ENCODE results near the gene RIMBP2.
"Not testable (repeated sequence)": the region's sequence is repeated elsewhere in the genome, so short reads cannot be mapped to it uniquely, and the experiment has no call there.

The RIMBP2 gene

DNA sequence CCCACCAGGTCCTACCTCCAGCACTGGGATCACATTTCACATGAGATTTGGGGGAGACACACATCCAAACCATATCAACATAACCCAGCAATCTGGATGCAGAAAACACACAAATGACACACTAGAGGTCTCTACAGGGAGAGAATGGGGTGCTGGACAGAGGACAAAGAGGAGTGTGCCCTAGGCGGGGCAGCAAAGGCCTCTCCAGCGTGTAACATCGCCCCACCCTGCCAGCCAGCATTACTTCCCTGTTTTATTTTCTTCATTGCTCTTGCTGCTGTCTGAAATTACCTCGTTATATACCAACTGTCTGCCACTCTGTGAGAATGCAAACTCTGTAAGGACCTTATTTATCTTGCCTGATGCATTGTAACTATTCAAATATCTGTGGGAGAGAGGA lies 61.1 kb downstream of the RIMBP2 start:
- DNase-seq: no peak

DNA sequence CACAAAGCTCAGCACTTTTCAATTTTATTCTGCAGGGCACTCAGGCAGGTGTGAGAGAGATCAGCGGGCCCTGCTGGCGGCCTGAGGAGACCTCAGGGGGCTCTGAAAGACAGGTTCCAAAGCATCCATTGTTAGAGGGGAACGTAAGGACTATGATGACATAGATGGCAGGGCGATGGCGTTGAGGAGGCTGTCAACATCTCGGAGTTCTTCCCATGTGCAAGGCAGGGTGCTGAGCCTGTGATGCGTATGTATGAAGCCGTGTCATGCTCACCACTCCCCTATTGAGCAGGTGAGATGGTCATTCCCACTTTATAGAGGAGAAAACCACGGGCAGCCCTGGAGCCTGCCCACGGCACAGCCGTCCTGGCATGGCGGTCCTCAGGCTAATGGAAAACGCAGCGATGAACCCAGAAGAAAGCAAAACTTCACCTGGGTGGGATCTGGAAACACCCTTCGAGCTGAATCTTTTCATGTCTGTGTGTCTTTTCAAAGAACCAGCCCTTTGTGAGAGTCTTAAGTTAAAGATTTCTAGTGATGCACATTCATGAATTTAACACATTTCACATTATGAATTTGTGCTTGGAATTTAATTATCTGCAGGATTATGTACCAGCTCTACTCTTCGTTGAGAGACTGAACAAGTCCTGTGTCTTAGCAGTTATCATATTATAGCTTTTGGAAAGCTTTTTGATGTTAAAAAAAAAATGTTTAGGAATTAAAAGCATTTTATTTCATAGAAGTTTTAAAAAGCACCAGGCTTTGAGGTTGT lies 64.7 kb downstream of the RIMBP2 start:
- DNase-seq: no peak

DNA sequence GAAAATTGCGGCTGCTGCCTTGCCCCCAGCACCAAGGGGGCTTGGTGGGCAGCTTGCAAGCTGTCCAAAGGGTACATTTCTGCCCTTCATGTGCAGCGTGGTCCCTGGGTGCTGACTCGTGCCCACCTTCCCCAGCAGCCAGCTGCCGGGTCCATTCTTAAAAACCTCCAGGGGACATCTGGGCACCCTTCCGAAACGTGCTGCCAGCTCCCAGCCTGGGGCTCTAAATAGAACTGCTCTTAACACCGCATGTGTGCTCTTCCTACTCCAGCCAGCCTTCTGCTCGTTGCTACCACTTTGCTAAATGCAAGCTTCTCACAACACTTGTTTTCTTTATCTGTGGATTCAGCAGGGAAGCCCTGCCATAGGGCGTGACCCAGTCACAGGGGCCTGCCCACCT lies 66.0 kb downstream of the RIMBP2 start:
- DNase-seq: no peak

DNA sequence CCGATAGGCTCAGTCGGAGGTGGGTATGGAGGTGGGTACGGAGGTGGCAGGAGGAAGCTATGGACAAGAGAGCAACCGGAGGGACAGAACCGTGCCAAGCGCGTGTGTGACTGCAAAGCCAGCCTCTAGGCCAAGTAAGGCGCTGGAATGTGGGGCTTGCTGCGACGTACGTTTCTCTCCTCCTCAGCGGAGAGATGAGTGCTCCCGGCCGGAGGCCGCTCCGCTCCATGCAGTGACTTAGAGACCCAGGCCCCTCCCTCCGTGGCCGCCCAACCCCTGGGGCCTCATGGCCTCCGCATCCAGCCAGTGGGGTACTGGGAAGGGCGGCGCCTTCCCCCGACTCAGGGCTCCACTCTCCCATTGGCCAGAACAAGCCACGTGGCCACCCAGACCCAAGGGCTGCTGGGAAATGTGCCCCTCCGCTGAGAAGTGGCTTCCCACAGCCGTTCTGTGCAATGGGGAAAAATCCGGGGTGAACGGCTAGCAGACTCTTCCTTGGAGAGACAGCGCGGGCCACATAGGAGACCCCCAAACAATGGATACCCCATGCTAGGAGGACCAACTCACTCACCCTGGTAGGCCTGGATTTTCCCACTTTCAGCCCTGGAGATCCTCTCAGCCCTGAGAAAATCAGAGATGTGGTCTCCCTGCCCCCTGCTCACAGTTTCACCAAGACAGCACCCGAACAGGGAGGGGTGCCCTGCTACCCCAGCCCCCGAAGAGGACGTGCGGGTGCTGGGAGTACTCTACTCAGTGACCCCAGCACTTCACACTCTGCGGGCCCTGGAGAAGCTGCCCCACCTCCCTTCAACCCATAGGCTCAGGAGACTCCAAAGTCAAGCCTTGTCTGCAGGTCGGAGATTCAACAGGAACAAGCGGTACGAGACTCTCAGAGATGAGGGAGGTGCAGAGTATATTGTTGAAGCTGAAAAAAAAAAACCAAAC lies 66.7 kb downstream of the RIMBP2 start:
- no peak for DNase-seq

DNA sequence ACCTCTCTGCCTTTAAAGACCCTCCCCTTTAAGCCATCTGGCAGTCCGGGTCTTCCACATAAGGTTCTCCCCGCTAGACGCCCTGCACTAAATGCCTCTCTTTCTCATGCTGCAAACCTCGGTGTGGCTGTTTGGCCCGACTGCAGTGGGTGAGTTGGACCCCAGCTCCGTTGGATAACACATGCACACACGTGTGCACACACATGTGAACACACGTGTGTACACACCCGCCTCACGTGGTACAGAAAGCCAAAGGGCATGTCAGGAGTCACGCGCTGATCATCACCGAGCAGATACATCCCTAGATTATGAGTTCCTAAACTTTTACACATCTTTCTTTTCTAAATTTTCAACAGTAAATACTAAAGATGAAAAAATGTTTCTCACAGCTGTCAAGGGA lies 68.3 kb downstream of the RIMBP2 start:
- no peak for DNase-seq

DNA sequence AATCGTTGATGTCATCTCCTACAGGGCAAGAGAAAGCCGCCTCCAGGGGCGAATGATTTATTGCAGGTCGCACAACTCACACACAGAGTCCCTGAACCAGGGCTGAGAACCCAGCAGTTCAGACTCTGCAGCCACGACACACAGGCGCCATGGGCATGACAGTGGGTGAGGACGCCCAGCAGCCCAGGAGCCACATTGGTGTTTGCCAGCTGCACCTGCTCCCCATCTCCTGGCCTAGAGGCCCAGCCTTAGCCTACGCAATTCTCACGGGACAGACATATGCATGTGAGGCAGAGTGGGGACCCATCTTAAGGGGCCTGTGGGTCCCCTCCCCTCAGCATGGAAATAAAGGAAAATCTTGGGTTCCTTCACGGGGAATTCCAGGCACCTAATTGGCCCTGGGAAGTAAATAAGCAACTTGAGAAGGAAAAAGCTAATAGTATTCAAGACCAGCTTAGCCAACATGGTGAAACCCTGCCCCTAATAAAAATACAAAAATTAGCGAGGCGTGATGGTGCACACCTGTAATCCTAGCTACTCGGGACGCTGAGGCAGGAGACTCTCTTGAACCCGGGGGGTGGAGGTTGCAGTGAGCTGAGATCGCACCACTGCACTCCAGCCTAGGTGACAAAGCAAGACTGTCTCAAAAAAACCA lies 69.3 kb downstream of the RIMBP2 start:
- DNase-seq: no peak

DNA sequence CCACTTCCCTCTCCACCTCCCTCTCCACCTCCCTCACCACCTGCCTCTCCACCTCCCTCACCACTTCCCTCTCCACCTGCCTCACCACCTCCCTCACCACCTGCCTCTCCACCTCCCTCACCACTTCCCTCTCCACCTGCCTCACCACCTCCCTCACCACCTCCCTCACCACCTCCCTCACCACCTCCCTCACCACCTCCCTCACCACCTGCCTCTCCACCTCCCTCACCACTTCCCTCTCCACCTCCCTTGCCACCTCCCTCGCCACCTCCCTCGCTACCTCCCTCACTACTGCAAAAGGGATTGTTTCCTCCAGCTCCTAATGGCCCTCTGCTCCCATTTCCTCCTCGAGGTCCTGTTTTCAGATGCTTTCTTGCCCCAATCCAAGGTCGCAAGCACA lies 69.9 kb downstream of the RIMBP2 start:
- not testable (repeated sequence) for DNase-seq

DNA sequence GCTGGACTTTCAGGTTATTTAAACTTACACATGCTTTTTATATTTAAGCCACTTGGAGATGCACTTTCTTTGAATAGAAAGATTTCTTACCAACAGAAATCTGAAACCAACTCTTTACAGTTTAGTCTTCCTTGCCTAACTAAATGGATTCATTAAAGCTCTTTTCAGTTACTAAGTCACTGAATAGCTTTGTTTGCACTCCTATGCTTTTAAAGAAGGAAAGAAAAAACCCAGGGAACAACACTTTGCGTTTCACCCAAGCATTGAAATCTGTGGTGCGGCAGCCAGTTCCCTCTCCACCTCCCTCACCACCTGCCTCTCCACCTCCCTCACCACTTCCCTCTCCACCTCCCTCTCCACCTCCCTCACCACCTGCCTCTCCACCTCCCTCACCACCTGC lies 70.3 kb downstream of the RIMBP2 start:
- no peak for DNase-seq

DNA sequence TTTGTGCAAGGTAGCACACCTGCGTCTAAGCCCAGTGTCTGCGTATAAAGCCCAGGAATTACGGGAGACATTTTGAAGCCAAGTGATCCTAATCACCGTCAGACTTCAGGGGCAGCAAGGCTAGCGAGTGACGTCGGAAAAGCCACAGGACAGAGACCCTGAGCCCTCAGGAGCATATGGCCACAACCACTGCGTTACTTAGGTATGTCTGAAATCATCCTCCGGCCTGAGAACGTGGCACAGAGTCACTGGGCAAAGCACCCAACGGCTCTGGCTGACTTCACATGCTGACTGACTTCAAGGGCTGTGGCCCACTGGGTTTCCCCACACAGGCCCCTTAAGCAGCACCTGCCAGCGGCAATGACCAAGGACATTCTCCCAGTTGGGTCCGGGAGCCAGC lies 71.5 kb downstream of the RIMBP2 start:
- no peak for DNase-seq

DNA sequence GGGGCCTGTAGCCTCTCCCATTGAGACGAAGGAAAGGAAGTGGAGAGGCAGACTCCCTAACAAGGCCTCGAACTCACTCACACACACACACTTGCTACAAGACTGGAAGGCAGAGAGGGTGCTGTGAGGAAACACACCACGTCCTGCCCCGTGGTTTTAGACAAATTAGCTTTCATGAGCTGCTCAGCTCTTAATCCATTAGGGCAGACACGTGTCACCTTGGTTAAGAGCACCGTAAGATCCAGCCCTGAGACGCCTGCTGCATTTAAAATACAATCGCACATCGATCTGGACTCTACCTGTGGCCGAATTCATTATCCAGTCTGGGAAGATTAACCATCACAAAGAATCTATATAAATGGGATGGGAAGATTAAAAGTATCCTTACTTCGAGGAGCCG lies 72.0 kb downstream of the RIMBP2 start:
- DNase-seq: no peak

DNA sequence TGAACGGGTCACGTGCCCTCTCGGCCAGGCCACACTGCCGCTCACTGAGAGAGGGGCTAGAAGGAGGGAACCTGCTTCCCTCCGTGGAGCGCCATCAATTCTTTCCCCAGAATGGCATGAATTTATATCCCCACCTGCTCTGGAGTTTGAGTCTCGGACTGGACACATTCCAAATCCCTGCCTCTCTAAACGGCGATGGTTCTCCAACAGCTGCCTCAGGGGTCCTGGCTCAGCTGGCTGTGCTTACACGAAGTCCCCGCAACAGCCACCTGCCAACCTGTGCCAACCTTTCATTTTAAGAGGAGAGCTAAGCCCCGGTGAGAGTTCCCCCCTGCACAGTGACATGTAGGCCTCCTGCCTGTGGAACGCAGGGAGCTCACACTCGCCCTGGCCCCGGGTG lies 73.2 kb downstream of the RIMBP2 start:
- DNase-seq: no peak

DNA sequence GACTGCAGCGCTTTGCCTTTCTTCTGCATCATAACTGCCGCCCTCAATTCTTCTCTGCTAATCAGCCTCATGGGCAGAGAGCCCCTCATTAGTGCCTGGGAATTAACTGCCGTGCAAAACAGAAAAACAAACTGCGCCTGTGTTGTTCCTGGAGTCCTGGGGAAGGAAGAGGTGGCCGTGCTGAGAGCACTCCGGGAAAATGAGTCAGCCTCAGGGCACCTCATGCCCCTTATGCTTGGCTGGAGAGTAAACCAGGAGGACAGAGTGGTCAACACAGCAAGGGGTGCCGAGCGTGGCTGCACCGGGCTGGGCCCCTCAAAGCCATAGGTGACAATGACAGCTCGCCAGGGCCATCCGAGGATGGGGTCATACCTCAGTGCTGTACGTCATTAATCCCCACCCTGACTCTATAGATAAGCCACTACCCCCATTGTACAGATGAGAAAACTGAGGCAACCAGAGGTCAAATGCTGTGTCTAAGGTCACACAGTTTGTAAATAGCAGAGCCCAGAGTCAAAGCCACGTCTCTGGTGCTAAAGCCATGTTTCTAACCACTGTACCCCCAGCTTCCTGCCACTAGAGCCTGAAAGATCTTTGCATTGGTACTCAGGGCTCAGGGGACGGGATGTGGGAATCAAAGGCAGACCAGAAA lies 74.4 kb downstream of the RIMBP2 start:
- no peak for DNase-seq

DNA sequence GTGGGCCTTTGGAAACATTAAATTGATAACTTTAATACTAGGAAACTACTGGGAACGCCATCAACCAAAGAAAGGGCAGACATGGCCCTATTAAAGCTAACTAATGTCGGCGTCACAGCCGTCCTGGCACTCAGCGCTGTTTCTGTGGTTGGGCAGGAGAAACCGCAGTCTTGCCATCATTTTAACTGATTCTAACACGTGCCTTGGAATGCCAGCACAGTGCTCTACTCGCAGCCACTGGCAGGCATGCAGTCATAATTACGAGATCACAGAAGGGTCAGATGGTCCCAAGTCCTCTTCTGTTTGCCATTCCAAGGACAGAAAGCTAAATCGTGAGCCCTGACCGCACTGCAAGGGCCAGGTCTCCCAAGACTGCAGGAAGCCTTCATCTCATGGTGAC lies 75.2 kb downstream of the RIMBP2 start:
- no peak for DNase-seq

DNA sequence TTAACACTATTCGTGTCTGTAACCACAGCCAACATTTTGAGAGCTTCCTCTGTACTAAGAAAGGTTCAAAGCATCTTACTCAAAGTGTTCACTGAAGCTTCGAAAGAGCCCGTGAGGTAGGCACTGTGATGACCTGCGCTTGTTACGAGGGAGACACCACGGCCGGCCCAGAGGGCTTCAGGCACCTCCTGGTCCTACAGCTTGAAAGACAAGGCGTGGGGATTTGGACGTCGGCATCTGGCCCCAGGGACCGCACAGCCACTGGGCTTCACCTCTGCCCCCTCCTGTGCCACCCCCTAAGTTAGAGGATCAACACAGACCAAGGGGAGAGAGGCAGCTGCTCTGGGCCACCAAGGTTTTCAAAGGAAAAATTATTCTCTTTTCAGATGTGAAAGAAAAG lies 75.6 kb downstream of the RIMBP2 start:
- no peak for DNase-seq

DNA sequence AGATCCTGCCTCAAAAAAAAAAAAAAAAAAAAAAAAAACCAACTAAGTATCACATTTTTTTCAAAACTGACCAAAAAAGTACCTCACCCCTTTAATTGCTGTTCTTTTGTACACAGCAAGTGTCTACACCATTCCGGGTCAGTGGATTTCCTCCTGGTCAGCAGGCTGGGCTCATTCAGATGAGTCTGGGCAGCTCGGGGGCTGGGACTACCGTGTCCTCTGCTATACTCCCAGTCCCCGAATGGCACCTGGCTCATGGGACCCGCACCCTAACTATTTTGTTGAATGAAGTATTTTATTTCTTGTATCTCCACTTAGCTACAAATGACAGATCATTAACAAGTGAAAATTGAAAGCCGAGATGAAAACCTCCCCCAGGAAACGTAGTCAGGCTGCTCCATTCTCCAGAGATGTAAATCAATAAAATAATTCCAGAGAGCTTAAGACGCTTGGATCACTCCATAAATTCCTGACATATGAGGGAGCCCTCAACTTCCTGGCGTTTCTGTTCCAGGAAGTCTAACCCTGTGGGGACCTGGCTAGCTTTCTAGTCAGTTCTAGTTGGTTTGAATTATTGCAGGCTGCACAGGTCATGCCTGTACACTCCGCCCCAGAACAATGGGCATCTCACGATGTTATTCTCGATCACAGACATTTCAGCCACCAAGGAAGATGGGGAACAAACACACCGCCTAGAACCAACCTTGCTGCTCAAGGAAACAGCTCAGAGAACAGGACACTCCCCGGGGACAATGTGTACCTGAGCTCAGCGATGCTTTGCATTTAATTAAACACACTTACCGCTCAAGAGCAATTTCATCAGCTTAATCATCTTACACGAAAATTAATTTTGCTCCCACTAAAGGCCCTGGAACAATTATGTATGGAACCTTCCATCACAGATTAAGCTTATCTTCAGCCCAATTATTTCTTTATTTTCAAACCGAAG lies 76.3 kb downstream of the RIMBP2 start:
- no peak for DNase-seq

DNA sequence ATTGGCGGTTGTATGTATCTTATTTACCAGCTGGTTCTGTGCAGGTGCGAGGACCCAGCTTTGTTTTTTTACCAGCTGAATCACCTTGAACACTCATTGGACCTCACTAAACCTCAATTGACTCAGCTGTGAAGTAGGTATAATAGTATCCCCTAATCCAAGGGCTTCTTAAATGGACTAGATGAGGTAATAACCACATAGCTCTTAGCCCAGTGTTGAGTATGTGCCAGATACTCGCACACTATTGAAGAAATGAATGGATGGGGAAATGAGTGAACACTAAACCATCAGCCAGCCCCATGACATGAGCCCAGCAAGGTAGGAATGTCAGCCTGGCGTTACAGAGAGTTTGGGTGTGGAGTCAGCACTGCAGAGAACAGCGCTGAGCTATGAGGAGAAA lies 79.7 kb downstream of the RIMBP2 start:
- no peak for DNase-seq

DNA sequence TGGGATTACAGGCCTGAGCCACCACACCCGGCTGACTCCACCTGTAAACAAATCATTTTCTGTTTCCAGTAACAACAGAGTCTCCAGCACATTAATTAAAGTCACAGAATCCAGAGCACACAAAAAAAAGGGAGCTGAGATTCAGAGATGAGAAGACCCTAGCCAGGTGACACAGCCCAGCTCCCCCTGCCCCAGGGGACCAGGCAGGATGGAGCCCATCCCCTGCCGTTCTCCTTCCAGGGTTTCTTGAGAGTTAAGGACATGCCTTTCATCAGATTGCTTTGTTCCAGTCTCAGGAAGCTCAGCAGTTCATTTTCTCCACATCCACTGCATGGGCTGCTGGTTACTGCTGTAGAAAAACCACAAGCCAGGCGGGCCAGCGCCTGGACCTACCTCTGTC lies 81.2 kb downstream of the RIMBP2 start:
- DNase-seq: no peak

DNA sequence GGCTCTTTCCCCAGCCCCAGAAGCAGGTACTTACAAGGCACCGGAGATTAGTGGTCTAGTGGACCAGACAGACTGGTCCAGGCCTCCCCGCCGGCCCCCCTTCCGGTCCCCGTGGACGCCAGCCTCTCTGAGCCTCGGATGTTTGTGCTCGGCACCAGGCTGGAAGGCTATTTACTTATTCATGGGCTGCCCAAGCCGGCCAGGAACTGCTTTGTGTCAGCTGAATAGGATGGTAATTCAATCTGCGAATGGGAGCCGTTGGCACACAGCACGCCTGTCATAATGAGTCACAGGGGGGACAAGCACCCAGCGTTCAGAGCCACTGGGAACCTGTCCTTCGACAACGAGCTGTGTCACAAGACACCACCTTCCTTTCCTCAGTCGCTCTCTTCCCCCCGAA lies 82.3 kb downstream of the RIMBP2 start:
- no peak for DNase-seq

DNA sequence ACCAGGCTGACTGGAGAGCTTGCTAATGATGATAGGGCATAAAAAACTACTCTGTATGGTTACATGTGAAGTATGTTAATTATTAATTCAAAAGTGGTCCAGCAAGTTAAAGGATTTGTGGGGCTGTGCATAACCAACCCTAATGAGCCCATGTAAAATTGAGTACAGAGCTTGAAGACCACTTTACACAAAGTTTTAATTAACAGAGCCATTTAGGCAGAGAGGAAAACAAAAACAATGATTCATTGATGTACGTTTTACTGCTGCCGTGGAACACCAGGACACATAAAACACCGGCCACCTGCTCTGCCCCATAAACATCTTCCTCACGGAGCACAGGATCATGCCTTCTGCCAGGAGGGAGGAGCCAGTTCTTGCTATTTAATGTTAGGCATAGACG lies 83.5 kb downstream of the RIMBP2 start:
- DNase-seq: no peak

DNA sequence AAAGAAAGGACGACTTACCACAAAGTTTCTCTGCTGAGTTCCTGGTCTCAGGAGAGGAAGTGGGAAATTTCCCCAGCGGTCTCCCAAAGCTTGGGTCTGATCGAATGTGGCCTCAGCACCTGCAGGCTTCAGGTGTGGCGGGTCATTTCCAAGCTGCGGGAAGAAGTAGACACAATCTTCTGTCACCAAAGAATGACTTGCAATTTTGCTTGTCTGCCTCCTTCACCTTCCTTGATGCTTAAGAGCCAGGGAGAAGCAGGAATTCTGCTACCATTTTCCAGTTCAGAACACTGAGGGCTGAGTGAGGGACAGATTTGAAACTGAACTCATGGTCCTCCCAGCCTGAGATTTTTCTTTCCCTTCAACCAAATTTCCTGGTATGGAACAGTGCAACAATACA lies 87.8 kb downstream of the RIMBP2 start:
- no peak for DNase-seq

DNA sequence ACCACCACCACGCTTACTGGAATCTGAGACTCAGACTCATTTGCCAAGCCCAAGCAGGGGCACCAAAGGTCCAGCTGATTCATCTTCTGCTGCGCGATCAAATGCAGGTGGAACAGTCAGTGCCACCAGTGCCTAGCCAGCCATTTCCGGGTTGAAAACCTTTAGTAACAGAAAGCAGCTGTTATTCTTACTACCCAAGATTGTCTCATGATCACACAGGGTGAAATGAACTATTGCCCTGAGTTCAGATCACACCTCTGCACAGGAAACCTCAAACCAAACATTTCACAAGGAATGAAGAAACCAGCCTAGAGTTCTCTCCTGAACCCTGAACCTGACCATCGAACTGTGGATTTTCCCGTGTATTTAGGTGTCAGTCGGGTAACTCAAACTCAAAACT lies 88.9 kb downstream of the RIMBP2 start:
- no peak for DNase-seq

DNA sequence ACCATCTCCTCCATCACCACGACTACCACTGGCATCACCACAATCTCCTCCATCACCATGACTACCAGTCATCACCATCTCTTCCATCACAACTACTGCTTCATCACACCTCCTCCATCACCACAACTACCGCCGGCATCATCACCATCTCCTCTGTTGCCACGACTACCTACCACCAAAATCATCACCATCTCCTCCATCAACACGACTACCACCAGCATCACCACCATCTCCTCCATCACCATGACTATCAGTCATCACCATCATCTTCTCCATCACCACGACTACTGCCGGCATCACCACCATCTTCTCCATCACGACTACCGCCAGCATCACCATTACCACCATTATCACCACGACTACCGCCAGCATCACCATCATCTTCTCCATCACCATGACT lies 89.5 kb downstream of the RIMBP2 start:
- DNase-seq: no peak
